SH-SY5Y (cell line): ENCODE data around the gene AQP5.

ENCODE experiments used
- GATA2 ChIP-seq: IDR thresholded peaks from 2 replicates; pipeline ENCODE4 v1.6.1; 2011; ENCODE audit warnings: mild to moderate bottlenecking, low read depth, low read length
- GATA3 ChIP-seq: IDR thresholded peaks from 2 replicates; pipeline ENCODE4 v1.6.1; 2011; ENCODE audit warnings: low read depth, mild to moderate bottlenecking, low read length, moderate library complexity

The AQP5 gene

DNA sequence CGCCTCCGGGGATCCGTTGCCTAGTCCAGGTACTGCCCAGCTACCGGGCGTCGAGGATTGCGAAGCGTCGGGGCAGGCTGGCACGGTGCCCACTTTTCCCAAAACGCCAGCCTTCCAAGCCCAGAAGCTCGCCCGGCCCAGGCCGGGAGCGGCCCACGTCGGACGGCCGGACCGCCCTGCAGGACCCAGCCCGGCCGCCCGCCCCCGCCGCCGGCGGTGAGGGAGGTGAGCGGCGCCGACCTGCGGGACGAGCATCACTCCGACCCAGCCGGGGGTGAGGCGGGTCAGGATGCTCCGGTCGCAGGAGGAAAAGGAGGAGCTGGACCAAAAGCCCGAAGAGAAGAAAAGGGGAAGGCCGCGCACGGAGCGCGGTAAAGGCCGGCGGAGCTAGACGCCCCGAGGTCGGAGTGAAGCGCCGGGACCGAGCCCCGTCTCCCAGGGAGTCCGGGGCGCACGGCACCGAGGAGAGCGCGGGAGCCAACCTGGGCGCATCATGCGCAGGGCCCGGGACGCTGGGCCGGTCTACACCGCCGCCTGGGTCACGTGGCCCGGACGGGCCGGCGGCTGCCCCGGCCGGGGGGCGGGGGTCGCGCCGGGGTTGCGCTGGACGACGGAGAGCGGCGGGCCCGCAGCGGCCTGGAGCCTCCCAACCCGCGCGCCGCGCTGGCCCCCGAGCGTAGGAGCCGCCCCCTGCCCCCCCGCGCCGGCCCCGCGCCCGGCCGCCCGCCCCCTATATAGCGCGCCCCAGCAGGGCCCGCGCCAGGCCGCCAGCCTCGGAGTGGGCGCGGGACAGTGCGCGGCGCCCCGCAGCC, at the start of gene AQP5:
Gene AQP5, plus strand, starts transcription at position 762 of the 812 bp plus-strand sequence. CDS start 146 bp downstream, outside the sequence.
- TF ChIP-seq GATA2: no peak

GRCh38 chr12:49912345-49913255, 49.1 kb upstream of the AQP5 start:
- TF ChIP-seq GATA3 (no peak), GATA2 (no peak)

GRCh38 chr12:49916129-49916919, 45.3 kb upstream of the AQP5 start:
- TF ChIP-seq GATA3 (no peak), GATA2 (no peak)

DNA sequence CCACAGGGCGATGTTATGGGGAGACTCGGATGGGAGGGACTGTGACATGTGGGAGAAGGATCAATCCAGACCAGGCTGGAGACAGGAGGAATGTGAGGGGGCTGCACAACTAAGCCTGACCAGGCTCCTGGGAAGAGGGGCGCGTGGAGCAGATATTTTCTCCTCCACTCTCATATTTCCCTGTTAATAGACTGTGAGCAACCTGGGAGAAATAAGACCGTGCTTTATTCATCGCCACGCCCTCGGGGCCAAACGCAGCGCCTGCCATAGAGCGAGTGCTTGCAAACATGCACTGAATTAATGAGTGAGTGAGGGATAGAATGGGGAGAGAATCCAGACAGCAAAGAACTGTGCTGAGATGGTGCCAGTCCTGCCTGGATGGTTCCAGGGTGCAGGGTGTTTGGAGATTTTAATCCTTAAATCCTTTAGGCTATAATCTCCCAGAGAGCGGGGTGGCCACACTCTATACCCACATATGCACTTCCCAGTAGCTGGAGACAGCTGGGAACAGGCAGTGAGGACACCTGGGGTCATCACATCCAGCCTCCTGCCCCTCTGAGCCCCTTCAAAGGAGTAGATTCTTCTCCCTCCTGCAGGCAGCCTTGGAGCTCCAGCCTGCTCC, 44.4 kb upstream of the AQP5 start:
- TF ChIP-seq GATA3 (no peak), GATA2 (no peak)

DNA sequence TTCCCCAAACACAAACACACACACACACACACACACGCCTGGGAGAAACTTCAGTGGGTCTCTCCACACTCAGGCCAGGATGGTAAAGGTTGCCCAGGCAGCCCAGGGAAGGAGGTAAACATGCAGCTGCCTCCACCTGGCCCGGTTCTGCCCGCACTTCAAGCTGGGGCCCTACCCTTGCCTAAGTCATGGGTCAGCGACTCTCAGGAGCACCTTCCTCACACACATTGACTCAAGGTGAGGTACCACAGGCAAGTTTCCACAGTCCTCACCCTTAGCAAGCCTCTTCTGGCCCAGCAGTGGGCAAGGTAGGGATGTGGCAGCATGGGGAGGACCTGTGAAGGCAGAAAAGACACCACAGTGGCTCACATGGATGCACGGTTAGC, 43.9 kb upstream of the AQP5 start:
- no peak for TF ChIP-seq GATA2
- no peak for TF ChIP-seq GATA3

- TF ChIP-seq GATA3 (no peak), GATA2 (no peak)
These were observed 41.3 kb upstream of the AQP5 start for GRCh38 chr12:49920241-49920914.

- no peak for TF ChIP-seq GATA3
- no peak for TF ChIP-seq GATA2
These were observed 40.8 kb upstream of the AQP5 start for GRCh38 chr12:49920915-49921286.

GRCh38 chr12:49921299-49921698, 40.4 kb upstream of the AQP5 start:
- TF ChIP-seq GATA3: no peak
- no peak for TF ChIP-seq GATA2

DNA sequence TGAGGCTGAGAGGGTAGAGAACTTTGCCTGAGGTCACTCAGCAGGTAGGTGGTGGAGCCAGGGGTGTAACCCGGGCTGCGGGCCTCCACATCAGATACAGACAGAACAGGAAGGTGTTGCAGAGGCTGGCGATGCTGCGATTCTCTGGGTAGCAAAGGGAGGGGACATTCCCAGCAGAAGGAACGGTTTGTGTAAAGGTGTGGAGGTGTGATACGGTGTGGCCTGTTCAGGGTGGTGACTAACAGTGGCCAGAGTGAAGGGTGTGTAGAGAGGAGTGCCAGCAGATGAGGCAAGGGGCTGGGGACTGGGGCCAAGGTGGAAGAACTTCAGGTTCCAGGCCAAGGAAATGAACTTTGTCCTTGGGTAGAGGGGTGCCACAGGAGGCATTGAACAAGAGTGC, 39.7 kb upstream of the AQP5 start:
- TF ChIP-seq GATA3: no peak
- no peak for TF ChIP-seq GATA2

DNA sequence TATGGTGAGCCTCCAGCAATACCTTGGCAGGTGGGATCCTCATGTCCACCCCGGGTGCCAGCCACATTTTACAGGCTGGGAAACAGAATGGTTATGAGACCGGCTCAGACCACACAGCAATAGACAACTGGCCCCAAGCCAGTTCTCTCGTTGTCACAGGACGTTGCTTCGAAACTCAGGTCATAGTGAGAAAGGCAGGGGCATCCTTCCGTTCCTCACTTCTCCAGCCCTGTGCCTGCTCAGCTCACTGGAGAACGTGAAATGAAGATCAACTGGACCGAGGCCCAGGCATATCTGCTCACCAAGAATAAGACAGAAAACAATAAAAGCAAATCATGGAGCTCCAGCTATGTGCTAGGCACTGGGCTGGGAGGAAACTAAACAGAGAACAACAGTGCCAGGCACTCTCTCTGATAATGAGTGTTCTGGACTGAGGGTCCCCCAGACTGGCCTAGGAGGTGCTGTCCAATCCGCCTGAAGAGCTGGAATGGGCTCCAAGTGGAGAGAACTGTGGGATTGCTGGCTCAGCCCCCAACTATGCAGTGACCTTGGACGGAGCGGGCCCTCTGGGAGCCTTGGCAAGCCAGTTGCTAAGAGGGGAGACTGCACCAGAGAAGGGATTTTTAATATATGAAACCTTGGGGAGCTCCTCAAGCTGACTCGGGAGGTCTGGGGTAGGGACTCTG, 39.2 kb upstream of the AQP5 start:
- TF ChIP-seq GATA2 (no peak), GATA3 (no peak)

GRCh38 chr12:49923035-49923644, 38.5 kb upstream of the AQP5 start:
- no peak for TF ChIP-seq GATA3

DNA sequence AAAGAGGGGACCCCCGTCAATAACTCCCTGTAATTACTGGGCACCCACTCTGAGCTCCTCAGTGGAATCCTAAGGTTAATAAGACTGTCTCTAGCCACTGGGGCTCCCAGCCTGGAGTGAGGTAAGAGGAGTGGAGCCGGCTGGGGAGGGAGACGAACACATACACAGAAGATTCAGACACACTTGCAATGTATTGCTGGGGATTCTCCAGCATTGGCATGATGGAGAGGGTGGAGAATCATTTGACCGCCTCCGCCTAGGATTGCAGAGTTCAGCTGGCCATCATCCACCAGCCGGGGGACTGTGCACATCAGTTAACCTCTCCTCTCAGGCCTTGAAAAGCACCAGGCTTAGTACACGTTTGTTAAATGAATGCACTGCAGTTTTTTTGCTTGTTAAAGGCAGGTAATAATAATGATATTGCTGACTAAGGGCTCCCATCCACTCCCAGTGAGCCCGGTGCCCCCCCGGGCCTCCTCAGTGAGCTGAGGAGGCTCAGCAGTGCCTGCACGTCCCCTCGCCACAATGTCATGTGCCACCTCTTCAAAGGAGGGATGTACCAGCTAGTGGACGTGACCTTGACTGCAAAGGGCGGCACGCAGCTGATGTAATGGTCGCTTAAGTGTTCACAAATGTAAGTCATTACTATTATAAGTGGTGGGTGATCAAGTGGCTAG, 37.7 kb upstream of the AQP5 start:
- TF ChIP-seq GATA2 (no peak), GATA3 (no peak)
